HG03066 (cell line): ENCODE results near the gene AHNAK2.

Experiments used
- ATAC-seq: cut with Tn5 transposase; IDR thresholded peaks from one replicate; pipeline ENCODE4 v1.9.1; 2021; ENCODE audit warnings: low read depth; ENCODE audit not compliant: unreplicated experiment

The AHNAK2 gene

GRCh38 chr14:104989236-104989950 is 11.2 kb upstream of the AHNAK2 start:
- no peak for ATAC-seq

GRCh38 chr14:104986487-104987164 is 8.5 kb upstream of the AHNAK2 start:
- no peak for ATAC-seq

GRCh38 chr14:104985675-104986486 is 7.7 kb upstream of the AHNAK2 start, which contains the start of gene CLBA1:
Gene CLBA1, plus strand, starts transcription at chr14:104985788. Its CDS starts 644 bp downstream, at chr14:104986432.
- peak; percentile 95 for ATAC-seq

- ATAC-seq = no peak
Observed at GRCh38 chr14:104984056-104984894, 6.1 kb upstream of the AHNAK2 start.

- ATAC-seq = no peak
Observed at GRCh38 chr14:104983231-104983721, 5.1 kb upstream of the AHNAK2 start.

- ATAC-seq = no peak
Observed at GRCh38 chr14:104982548-104983230, 4.5 kb upstream of the AHNAK2 start.

- ATAC-seq = no peak
Observed at GRCh38 chr14:104981699-104982541, 3.7 kb upstream of the AHNAK2 start.

- no peak for ATAC-seq
Observed at GRCh38 chr14:104980611-104981531, 2.7 kb upstream of the AHNAK2 start.

GRCh38 chr14:104979758-104980610 is 1.8 kb upstream of the AHNAK2 start:
- ATAC-seq = no peak

- ATAC-seq = no peak
Observed at GRCh38 chr14:104978746-104979691, 845 bp upstream of the AHNAK2 start.

- ATAC-seq = no peak
Observed at GRCh38 chr14:104977008-104977680, 1.0 kb downstream of the AHNAK2 start.

GRCh38 chr14:104976198-104977007 is 1.8 kb downstream of the AHNAK2 start:
- ATAC-seq = no peak

GRCh38 chr14:104975481-104976197 is 2.5 kb downstream of the AHNAK2 start:
- no peak for ATAC-seq
